Suprapubic skin (tissue), 4 donors: Measurements from ENCODE around the gene GGA3. TPM values are rescaled to one million over a fixed set of nuclear protein-coding genes. Genes with fewer than 3 reads are reported as not detected.

Source experiments
- DNase-seq, 2 donors: peaks; one replicate each; pipeline ENCODE4 v3.0.0-alpha.2; 2019; ENCODE audit warnings: low spot score in 2 of 2
- H3K27ac ChIP-seq: fragments of 200-600 bp; sonication (generic); one replicate; pipeline ENCODE4 v1.5.1; 2019
- H3K27me3 ChIP-seq: fragments of 200-600 bp; sonication (generic); one replicate; pipeline ENCODE4 v1.5.1; 2019
- H3K36me3 ChIP-seq: fragments of 200-600 bp; sonication (generic); one replicate; pipeline ENCODE4 v1.5.1; 2019
- H3K4me1 ChIP-seq: fragments of 200-600 bp; sonication (generic); one replicate; pipeline ENCODE4 v1.5.1; 2019
- H3K4me3 ChIP-seq: fragments of 200-600 bp; sonication (generic); one replicate; pipeline ENCODE4 v1.5.1; 2019; ENCODE audit warnings: mild to moderate bottlenecking
- H3K9me3 ChIP-seq: fragments of 200-600 bp; sonication (generic); one replicate; pipeline ENCODE4 v1.5.1; 2019
- CTCF ChIP-seq, 2 donors: fragments of 200-600 bp in 1 of 2; fragments of 450-650 bp in 1 of 2; sonication (generic) in 1 of 2; IDR thresholded peaks; one replicate each; pipeline ENCODE4 v1.5.1; 2016 to 2019; ENCODE audit warnings: antibody characterized with exemption in 2 of 2, mild to moderate bottlenecking in 1 of 2, moderate library complexity in 1 of 2
- EP300 ChIP-seq: sonication (generic); formaldehyde crosslinking; IDR thresholded peaks from one replicate; pipeline ENCODE4 v1.6.1; 2017; ENCODE audit warnings: antibody characterized with exemption
- POLR2A ChIP-seq, 2 donors: fragments of 450-650 bp; IDR thresholded peaks; one replicate each; pipeline ENCODE4 v1.6.1; 2017; ENCODE audit warnings: antibody characterized with exemption in 2 of 2, mild to moderate bottlenecking in 2 of 2, moderate library complexity in 2 of 2
- POLR2AphosphoS5 ChIP-seq, 3 donors: sonication (generic); formaldehyde crosslinking; IDR thresholded peaks; one replicate each; pipeline ENCODE4 v1.6.1; 2017; ENCODE audit warnings: antibody characterized with exemption in 3 of 3
- WGBS: methylation state at CpG from one replicate; pipeline ENCODE4 v1.1.5; 2018; 5-methylcytosine and 5-hydroxymethylcytosine counted together
- total RNA-seq, 4 donors: library from RNA; depleted of rRNA; stranded (reverse); fragments of >200 nt; gene quantifications; one replicate each; pipeline ENCODE4 v1.1.0, GENCODE V29; 2016

Gene GGA3
- total RNA-seq, 4 donors from 2014 or later: 27.0 to 68.8 (median 35.3) TPM

GRCh38 chr17:75238020-75238580 lies 23.3 kb downstream of the GGA3 start:
- Histone ChIP-seq H3K27ac (no peak overlapping the region), H3K4me3 (no peak overlapping the region), H3K27me3 (no peaks in the 10 kb centered on the region), H3K36me3 (peaks cover 94% of the 10 kb centered on the region), H3K4me1 (peaks cover 23% of the 10 kb centered on the region), H3K9me3 (no peaks in the 10 kb centered on the region)
- WGBS: 82% methylated on average over 9 of the region's 11 CpGs
- DNase-seq: no peak
- TF ChIP-seq POLR2AphosphoS5 (IDR thresholded peaks at IDR 0.05): no peak
- TF ChIP-seq CTCF (IDR thresholded peaks at IDR 0.05): no peak
- TF ChIP-seq EP300: no peak
- TF ChIP-seq POLR2A (IDR thresholded peaks at IDR 0.05): no peak

- Histone ChIP-seq H3K9me3 (no peaks in the 10 kb centered on the region), H3K27ac (no peak overlapping the region), H3K4me1 (peaks cover 22% of the 10 kb centered on the region), H3K4me3 (no peak overlapping the region), H3K27me3 (no peaks in the 10 kb centered on the region), H3K36me3 (peaks cover 94% of the 10 kb centered on the region)
- 68% methylated on average over 4 of the region's 12 CpGs for WGBS
- DNase-seq: no peak
- TF ChIP-seq POLR2AphosphoS5 (IDR thresholded peaks at IDR 0.05) (no peak), CTCF (IDR thresholded peaks at IDR 0.05) (no peak), EP300 (no peak), POLR2A (IDR thresholded peaks at IDR 0.05) (no peak)
These were observed 24.0 kb downstream of the GGA3 start for GRCh38 chr17:75237100-75238014.

GRCh38 chr17:75232786-75233185 lies 28.6 kb downstream of the GGA3 start:
- no peaks in the 10 kb centered on the region for H3K4me1 ChIP-seq
- H3K4me3 ChIP-seq: no peak overlapping the region
- WGBS: 89% methylated on average over 12 of the region's 13 CpGs
- H3K27me3 ChIP-seq: no peaks in the 10 kb centered on the region
- H3K27ac ChIP-seq: no peak overlapping the region
- no peaks in the 10 kb centered on the region for H3K9me3 ChIP-seq
- TF ChIP-seq EP300 (no peak), CTCF (IDR thresholded peaks at IDR 0.05) (no peak), POLR2A (IDR thresholded peaks at IDR 0.05) (no peak), POLR2AphosphoS5 (IDR thresholded peaks at IDR 0.05) (no peak)
- H3K36me3 ChIP-seq: peaks cover 88% of the 10 kb centered on the region
- DNase-seq: no peak

- H3K27me3 ChIP-seq: no peaks in the 10 kb centered on the region
- TF ChIP-seq POLR2A (IDR thresholded peaks at IDR 0.05): no peak
- TF ChIP-seq EP300: no peak
- no peak for TF ChIP-seq POLR2AphosphoS5 (IDR thresholded peaks at IDR 0.05)
- TF ChIP-seq CTCF (IDR thresholded peaks at IDR 0.05): no peak
- 93% methylated on average over 17 of the region's 18 CpGs for WGBS
- H3K36me3 ChIP-seq: peaks cover 81% of the 10 kb centered on the region
- DNase-seq: no peak
- H3K9me3 ChIP-seq: no peaks in the 10 kb centered on the region
- no peak overlapping the region for H3K27ac ChIP-seq
- no peak overlapping the region for H3K4me3 ChIP-seq
- H3K4me1 ChIP-seq: no peaks in the 10 kb centered on the region
These were observed 29.5 kb downstream of the GGA3 start for GRCh38 chr17:75231741-75232464.

- H3K27ac ChIP-seq: no peak overlapping the region
- H3K4me3 ChIP-seq: no peak overlapping the region
- H3K9me3 ChIP-seq: no peaks in the 10 kb centered on the region
- peaks cover 82% of the 10 kb centered on the region for H3K36me3 ChIP-seq
- DNase-seq: no peak
- H3K27me3 ChIP-seq: no peaks in the 10 kb centered on the region
- WGBS: 89% methylated on average over 8 of the region's 8 CpGs
- no peaks in the 10 kb centered on the region for H3K4me1 ChIP-seq
- no peak for TF ChIP-seq CTCF (IDR thresholded peaks at IDR 0.05)
- TF ChIP-seq EP300: no peak
- no peak for TF ChIP-seq POLR2AphosphoS5 (IDR thresholded peaks at IDR 0.05)
- TF ChIP-seq POLR2A (IDR thresholded peaks at IDR 0.05): no peak
These were observed 30.3 kb downstream of the GGA3 start for GRCh38 chr17:75231071-75231470.
